GM21576 (cell line): ENCODE data around the gene TENM3.
"Not testable (repeated sequence)": the region's sequence is repeated elsewhere in the genome, so short reads cannot be mapped to it uniquely, and the experiment has no call there.

Experiments used
- ATAC-seq: cut with Tn5 transposase; IDR thresholded peaks from one replicate; pipeline ENCODE4 v1.9.1; 2021; ENCODE audit warnings: mild to moderate bottlenecking, moderate library complexity; ENCODE audit not compliant: unreplicated experiment

Gene TENM3

DNA sequence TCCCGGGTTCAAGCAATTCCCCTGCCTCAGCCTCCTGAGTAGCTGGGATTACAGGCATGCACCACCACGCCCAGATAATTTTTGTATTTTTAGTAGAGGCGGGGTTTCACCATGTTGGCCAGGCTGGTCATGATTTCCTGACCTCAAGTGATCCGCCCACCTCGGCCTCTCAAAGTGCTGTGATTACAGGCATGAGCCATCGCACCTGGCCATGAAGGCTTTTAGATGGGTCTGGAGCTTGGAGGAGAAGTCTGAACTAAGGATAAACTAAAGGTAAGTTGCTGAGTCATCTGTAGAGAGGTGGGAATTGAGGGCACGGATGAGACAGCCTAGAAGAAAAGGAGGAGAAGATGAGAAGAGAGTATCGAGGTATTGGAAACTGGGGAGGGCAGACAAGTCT is at the start of gene TENM3:
Gene TENM3, plus strand, starts transcription at position 199 of the 400 bp plus-strand sequence. CDS start 80,619 bp downstream, outside the sequence.
- ATAC-seq: not testable (repeated sequence)

DNA sequence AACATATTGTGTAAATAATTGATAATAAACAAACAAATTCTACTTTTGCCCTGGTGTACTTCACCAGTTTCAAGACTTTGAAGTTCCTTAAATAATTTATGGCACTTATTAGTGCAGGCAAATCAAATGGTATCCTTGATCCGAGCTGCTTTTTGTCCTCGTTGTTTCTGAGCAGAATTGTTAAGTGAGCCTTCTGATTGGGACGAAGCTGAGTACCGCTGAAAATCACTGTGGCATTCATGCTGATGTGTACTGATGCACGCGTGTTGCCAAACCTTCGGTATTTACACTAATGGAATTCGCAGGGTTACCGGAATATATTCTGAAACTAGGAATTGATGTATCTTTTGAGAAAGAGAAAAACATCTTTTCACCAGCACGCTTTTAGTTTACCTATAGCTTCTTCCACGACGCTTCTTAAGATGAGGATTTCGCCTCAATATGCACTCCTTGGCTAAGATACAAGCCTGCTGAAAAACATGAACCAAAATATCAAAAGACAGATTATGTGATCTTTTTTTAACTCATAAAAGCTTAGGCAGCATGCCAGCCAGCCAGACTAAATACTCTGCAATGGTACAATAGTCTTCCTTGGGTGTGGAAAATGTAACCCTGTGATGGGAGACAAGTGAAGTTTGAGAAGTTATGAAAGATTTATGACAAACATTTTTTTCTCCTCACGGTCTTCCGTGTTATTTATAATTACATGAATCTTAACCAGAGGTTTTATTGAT is 48.9 kb upstream of the TENM3 start:
- ATAC-seq: no peak

DNA sequence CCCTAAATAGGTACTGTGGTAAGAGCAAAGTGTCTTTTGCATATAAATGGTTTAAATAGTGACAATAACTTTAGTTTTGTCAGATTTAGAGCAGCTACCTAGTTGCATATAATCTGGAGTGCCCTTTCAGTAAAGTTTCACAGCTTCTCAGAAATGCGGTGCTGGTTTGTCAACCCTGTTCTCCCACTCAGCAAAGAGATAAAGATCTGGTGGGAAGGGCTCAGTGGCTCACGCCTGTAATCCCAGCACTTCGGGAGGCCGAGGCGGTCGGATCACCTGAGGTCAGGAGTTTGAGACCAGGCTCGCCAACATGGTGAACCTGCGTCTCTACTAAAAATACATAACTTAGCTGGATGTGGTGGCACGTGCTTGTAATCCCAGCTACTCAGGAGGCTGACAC is 45.6 kb upstream of the TENM3 start:
- ATAC-seq: no peak

DNA sequence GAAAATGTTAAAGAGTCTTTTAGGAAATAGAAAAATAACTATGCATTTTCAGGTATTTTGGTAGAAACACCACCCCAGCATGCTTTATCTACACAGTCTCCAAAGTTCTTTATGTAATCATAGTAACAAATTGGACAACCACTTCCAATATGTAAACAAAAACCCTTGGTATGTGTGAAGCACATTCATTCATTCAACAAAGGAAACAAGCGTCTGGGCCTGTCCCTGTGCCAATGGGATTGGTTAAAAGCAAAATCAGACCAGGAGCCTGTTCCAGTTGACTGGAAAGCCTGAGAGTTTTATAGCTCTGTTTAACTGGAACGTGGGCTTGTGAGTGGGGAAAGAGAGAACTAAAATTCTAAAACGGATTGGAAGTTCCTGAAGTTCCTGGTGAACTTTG is 41.3 kb upstream of the TENM3 start:
- ATAC-seq: no peak

DNA sequence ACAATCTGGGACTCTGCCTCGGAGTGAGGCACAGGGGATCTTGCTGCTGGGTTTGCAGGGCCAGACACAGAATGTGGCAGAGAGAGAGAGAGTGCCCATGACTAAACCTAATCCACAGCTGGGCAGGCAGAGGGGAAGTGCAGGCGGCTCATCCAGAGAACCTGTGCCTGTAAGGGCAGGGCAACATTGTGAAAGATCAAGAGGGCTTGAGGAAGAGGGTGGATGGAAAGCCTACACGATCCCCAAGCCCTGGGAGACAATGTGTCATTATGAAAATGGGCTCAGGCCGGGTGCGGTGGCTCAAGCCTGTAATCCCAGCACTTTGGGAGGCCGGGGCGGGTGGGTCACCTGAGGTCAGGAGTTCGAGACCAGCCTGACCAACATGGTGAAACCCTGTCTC is 40.6 kb upstream of the TENM3 start:
- no peak for ATAC-seq

DNA sequence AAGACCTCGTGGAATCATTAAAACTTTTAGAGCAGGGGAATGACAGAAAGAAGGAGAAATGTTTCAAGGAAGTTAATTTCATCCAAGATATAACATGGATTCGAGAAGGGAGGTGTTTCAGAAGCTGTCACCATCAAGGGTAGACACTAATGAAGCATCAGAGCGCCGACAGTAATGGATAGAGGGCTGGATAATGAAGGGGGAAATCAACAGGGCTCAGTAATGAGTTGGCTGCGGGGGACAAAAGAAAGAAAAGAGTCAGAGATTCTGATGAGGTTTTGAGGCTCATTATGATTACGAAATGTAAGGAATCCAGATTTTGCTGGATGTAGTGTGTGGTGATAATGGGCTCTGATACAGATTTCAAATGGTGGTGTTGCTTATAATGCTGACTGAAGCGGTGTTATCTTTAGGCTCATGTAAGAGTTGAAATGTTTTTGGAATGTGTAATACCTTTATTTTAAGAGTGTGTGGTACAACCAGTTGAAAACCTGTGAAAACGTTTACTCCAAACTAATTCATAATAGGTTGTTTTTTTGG is 39.3 kb upstream of the TENM3 start:
- no peak for ATAC-seq

DNA sequence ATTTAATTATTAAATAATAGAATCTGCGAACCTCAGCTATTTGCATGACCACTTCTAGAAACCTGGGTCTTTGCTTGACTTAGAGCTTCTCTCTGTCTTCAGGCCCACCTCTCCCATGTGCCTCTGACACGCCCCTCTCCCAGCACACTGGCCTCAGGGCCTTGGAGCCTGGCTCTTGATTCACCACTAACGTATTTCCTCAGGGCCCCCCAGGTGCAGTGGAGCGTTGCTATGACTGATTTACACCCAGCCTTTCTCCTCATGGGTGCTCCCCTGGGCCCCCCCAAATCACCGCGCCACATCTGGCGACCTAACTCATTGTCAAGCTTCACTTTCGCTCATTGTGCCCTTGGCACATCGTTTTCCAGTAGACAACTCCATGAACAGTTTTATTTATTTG is 37.9 kb upstream of the TENM3 start:
- no peak for ATAC-seq

DNA sequence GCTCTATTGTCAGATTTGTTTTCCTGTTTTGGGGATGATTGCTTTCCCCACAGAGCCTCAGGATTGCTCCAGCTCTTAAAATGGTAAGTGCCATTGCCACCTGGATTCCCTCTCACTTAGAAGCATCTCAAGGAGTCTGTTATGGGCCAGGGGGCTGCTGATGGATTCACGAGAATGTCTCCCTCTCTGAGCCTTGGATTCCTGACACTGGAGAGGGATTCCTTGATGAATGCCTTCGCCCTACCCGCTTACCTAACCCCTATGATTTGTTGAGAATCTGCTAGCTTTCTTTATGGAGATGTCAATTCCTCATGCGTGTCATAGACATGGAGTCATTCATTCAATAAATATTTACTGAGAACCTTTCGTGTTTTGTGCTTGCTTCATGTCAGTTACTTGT is 36.9 kb upstream of the TENM3 start:
- ATAC-seq: no peak

DNA sequence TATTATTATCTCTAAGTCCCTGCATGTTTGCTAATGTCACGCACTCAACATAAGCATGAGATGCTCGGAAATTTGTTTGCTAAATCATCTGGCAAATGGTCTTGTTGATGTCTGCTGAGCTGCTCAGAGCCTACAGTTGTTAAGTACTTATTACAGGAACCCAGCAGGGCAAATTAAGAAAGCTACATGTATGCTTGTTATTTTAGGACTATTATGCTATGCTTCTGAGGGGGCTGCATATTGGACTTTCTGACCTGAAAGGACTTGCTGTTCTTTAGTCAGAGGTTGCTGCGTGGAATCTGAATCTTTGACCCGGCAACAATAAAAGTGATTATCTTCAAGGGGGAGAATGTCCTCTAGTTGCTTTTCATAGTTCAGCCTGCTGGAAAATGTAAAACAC is 36.3 kb upstream of the TENM3 start:
- no peak for ATAC-seq

DNA sequence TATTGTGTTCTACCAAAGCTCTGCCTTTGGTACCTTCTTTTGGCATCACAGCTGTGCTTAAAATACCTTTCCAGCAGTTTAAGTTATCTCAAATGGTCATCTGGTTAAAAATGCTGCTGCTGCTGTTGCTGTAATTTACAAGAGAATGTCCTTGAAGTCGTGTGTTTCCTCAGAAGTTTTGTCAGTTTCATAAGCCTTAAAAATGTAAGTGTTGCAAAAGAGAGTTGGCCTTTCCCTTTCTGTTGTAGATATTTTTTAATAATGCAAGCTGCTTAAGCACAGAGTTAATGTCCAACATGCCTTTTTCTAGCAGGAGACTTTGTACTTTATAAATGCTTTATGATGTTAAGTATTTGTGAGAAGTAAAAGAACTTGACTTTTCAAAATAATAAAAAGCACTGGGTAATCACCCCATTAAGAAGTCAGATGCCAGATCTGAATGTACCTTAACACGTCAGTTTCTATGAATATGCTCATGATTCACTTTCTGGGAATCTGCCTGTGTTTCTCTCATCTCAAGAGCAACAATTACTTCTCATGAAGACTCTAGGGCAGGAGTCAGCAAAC is 35.3 kb upstream of the TENM3 start:
- no peak for ATAC-seq

DNA sequence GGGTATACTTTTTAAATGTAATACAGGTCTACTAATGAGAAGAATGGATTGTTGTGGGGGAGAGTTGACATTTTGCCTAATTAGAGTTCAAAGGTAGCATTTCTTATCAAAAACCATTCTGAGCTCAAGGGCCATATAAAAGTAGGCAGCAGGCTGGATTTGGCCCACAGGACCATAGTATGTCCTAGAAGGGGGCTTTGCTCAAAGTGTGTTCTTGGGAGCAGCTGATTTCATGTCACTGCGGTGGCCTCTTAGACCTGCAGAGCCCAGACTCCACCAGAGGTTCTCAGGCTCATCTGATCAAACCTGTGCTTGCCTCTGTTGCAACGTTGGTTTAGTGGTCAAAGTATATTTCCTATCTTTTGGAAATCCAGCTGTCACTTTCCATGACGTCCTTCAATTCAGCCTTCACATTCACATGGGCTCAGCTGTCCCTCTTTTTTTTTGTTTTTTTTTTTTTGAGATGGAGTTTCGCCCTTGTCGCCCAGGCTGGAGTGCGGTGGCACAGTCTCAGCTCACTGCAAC is 34.6 kb upstream of the TENM3 start:
- no peak for ATAC-seq

DNA sequence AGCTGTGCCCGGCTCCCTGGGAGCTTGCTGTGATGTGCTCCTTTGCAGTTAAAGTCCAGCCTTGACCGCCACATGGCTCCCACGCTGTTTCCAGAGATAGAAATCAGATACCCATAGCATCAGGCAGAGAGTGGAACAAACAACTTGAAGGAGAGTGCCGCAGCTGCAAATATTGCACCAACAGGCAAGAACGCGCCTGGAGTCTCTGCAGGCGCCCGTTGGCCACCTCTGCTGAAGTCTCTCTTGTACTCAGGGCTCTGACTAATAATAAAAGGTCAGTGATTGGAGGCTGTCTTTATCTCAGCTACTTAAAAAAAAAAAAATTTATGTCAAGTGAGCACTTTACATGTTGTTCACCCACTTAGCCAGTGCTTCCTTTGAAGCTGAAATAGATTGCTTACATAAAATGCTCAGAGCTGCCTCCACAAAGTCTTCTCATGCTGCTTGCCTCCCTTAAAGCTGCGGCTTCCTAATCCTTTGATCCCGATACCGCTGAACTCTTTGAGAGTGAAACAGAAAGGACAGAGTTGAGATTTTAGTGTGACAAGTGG is 30.9 kb upstream of the TENM3 start:
- ATAC-seq: no peak

DNA sequence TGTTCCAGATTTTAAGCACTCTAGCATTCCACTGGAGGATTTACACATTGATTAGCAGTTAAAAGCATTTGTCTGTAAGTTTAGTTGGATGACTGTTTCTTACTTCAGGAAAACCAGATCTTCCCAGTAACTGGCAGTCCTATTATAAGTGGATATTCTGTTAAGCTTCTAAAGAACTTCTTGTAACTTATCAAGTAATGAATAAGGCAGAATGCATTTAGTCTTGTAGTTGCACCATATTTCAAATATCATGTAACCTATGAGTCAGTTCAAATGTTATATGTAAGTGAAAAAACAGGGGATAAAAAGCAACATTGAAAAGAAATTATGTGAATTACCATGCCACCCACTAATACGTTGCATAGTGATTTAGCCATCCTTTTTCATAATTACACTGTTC is 30.2 kb upstream of the TENM3 start:
- ATAC-seq: no peak

DNA sequence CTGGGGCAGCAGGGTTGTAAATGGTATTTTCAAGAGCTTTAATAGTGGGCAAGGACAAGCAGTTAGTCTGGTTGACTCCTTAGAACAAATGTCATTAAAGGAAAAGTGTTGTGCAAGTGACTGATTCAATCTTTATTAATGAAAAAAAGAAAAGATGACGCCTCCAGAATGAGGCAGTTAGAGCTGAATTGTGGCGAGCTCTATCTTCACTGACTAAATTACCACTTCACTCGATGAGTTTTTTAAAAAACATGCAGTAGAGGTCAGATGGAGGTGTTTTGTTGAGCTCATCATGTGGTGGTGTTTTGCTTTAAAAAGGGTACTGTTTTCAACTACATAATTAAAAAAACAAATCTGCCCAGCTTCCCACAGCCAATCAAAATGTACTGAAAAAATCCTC is 28.1 kb upstream of the TENM3 start:
- ATAC-seq: no peak

DNA sequence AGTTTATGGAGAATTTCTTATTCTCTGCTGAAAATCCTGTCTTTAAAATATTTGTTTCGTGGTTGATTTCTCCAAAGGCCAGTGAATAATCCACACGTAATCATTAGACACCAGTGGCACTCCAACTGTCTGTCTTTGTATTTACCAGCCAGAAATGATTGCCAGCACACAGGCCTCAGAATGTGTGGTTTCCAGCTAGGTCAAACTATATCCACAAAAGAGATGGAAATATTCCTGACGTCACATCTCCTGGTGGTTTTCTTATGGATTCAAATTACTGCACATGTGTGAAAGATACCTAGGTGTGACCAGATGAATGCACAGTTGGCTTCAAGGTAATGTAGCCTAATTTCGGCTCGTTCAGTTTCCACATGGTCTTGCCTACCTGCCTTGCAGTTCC is 27.2 kb upstream of the TENM3 start:
- no peak for ATAC-seq

DNA sequence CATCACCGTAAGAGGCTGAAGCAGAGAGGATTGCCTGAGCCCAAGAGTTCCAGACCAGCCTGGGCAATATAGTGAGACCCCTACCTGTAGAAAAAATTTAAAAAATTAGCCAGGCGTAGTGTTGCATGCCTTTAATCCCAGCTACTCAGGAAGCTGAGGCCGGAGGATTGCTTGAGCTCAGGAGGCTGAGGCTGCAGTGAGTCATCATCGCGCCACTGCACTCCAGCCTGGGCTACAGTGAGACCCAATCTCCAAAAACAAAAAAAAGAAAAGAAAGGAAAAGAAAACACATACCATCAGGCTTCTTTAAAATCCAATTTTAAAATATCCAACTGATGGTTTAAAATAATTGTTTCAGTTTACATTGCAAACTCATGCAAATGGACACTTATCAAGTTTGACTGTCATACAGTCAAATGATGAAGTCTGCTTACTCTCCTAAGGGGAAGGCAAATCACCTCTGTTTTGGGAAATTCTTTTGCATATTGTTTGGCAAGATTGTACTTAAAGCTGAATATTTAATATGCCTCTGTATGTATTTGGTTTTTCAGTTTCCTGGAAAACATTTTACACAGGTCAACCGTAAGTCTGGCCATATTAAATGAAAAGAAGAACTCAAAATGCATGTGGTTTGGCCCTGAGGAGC is 23.7 kb upstream of the TENM3 start:
- ATAC-seq: no peak

DNA sequence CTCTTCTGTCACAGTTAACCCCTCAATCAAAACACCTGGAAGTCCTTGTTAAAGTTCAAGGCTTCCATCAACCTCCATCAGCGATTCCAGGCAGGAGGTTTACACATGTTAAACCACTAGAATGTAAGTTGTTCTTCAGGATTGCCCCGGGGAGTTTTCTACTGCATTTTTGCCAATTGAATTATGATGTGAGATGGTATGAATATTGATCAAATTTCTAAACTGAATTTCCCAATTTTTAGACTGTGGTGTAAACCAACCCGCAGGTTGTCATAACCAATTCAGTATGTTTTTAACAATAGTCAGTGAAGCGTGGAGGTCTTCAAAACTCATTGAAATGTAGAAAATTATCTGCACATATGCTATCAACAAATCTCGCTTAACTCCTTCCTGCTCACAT is 21.2 kb upstream of the TENM3 start:
- ATAC-seq: no peak

DNA sequence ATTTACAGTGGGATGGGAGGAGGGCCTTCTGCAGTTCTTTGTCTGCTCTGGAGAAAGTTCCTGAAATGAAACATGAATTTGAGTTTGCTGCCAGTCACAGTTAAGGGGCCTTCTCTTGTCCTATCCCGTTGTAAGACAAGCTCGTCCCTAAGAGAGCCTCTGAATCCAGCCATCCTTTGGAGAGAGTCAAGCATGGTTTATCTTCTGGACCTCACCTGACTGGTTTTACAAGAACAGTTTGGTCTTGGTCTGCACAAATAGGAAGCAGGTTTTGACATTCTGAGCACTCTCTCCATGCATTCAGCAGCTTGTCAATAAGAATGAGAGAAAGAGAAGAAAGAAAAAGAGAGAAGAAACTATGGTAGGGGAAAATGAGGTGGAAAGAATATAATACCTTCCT is 20.4 kb upstream of the TENM3 start:
- ATAC-seq: no peak

DNA sequence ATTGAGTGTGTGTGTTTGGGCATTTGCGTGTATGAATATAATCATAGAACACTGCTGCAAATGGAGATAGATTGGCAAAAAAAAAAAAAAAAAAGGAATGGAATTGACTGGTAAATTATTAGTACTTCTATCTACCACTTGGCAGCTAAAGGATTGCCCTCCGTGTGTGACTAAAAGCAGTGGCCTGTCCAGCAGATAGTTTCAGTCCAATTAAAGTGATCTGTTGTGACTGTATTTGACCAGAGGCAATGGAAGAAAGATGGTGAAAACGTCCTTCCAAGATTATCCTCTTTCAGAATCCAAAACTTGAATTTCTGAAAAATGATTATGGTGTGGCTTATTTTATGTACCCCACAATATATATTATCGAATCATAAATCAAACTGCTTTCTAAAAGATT is 19.5 kb upstream of the TENM3 start:
- ATAC-seq: no peak

DNA sequence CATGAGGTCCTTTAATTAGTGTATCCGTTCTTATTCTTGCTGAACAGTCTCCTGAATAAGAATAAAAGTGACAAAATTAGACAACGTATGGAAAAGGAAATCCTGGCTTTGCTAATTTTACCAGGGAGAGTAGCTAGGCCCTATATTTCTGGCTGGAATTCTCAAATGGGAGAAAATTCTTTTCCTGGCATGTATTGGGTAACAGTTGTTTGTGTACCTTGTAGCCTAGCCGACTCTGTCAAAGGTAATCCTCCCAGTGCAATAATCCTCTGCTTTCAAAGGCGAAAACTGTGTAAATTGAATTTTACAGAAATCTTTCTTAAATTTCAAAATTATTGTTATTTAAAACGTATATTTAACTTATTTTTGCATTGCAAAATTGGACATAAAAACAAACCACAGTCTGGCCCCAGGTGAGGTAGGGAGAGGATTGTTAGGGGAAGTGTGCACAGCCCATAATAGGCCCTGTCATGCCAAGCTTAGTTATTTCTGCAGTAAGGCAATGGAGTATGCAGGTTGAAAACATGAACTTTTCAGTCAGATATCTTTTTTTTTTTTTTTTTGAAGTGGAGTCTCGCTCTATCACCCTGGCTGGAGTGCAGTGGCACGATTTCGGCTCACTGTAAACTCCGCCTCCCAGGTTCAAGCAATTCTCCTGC is 18.9 kb upstream of the TENM3 start:
- no peak for ATAC-seq

DNA sequence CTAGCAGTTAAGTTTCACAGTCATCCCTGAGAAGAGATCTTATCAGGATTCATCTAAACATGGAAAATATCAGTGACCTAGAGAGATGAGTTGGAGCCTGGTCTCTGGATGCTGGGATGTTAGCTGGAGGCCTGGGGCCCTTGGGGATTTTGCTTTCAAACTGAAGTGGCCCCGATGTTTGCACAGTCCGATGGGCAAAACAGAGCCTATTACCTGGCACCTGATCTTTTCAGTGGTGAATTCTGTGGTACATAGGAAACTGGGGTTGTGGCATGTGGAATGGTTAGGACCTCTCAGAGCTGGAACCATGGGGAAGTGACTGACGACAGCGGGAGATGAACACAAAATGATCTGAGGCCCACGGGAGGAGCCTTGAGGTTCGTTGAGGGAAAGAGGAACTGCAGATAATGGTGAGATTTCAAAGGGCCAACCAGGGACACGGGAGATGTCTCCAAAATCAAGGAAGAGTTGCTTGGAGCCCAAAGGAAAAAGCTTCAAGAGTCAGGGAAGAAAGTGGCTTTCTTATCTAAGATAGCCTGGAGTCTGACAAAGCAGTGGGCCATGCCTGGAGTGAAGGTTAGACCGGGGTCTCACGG is 17.8 kb upstream of the TENM3 start:
- ATAC-seq: no peak
